ENCODE data around the gene ASCC2.
A peak's percentile ranks its signal among the peaks of the same experiment; 100 is the strongest.
"Not testable (repeated sequence)": the region's sequence is repeated elsewhere in the genome, so short reads cannot be mapped to it uniquely, and the experiment has no call there.

ASCC2 gene

GRCh38 chr22:29782061-29782845 is 55.8 kb downstream of the ASCC2 start:
- DNase-seq, result no peak

GRCh38 chr22:29780748-29781676 is 57.1 kb downstream of the ASCC2 start:
- DNase-seq, result no peak

GRCh38 chr22:29780220-29780619 is 57.9 kb downstream of the ASCC2 start:
- no peak for DNase-seq

- no peak for DNase-seq
These were observed 64.8 kb downstream of the ASCC2 start for GRCh38 chr22:29773233-29773632.

GRCh38 chr22:29772170-29772641 is 65.9 kb downstream of the ASCC2 start:
- no peak for DNase-seq

DNA sequence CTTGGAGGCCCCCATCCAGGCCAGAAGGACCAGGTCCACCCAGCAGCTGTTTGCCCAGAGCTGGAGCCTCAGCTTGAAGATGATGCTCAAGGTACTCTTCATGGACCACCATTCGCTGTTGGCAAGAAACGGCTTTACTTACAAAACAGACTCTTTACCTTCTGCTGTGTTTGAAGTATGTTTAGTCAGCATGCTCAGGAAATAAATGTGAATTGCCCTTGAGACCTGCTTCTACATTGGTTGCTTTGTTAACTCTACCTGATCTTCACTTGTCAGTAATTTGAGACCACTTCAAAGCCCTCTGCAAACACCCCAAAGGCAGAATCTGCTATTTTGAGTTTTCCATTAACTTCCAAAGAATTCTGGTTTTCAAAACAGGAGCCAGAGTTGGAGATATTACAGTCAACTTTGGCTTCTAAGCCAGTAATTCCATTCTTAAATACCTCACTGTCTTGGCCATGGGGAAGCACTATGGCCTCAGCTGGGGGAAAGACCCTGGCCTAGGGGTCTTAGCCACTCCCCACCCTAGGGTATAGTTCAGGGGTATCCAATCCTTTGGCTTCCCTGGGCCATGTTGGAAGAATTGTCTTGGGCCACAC is 68.3 kb downstream of the ASCC2 start:
- DNase-seq, result no peak

GRCh38 chr22:29768052-29768693 is 69.9 kb downstream of the ASCC2 start:
- DNase-seq, result no peak

DNA sequence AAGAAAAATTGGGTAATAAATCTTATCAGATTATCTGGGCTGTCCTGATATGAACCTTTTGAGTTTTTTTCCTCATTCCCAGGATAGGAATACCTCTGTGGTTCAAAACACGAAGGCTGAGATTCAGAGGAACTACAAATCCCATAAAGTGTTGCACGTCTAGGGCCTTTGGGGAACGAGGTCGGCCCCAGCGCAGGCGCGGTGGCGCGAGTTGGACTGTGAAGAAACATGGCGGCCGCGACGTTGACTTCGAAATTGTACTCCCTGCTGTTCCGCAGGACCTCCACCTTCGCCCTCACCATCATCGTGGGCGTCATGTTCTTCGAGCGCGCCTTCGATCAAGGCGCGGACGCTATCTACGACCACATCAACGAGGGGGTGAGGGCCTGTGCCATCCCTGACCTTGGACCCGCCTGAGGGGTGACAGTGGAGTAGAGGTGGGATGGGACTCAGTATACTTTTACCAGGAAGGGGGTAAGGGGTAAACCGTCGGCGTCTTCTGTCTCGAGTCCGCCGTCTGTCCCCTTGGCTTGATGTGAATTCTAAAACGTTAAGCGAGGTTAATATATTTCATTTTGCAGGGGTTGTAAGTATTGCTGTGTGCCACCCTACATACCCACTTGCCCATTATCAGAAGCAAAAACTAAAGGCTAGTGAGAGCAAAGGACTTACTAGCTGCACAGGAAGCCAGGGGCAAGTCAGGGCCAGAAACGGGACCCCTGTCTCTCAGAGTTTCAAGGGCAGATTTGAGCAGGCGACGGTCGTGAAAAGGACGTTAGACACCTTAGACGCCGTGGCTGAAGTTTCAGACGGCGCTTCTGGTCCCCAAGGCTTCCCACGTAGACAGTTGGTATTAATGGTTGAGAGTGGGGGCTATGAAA is 70.7 kb downstream of the ASCC2 start, which contains the start of gene UQCR10:
Gene UQCR10 (plus strand): TSS at position 199 of the 881 bp plus-strand sequence. CDS start 30 bp downstream, at position 229.
- DNase-seq, result peak; percentile 84 to 85

DNA sequence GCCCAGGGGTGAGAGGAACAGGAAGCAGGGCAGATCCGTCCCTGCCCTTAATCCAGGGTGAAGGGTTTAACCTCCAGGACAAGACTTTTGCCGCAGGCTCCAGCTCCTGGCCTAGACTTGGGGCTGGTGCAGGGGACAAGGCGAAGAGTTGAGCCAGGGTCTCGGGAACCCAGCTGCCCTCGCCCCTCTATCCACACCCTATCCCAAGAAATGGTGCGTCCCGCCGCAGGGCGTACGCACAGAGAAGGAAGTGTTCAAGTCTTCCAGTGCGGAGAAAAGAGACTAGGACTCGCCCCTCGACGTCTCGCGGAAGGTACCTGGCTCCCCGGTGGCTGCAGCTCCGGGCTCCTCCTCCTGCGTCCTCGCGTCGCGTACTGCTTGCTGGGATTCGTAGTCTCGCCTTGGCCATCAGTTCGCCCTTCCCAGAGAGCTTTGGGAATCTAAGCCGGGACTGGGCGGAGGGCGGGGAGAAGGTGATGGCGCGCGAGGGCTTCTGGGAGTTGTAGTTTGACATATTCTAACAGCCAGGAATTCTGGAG is 71.4 kb downstream of the ASCC2 start, which contains the start of gene ZMAT5:
Gene ZMAT5 (minus strand): TSS at position 376 of the 539 bp plus-strand sequence. CDS start 18,463 bp downstream, outside the sequence.
- peak; percentile 89 to 94 for DNase-seq

DNA sequence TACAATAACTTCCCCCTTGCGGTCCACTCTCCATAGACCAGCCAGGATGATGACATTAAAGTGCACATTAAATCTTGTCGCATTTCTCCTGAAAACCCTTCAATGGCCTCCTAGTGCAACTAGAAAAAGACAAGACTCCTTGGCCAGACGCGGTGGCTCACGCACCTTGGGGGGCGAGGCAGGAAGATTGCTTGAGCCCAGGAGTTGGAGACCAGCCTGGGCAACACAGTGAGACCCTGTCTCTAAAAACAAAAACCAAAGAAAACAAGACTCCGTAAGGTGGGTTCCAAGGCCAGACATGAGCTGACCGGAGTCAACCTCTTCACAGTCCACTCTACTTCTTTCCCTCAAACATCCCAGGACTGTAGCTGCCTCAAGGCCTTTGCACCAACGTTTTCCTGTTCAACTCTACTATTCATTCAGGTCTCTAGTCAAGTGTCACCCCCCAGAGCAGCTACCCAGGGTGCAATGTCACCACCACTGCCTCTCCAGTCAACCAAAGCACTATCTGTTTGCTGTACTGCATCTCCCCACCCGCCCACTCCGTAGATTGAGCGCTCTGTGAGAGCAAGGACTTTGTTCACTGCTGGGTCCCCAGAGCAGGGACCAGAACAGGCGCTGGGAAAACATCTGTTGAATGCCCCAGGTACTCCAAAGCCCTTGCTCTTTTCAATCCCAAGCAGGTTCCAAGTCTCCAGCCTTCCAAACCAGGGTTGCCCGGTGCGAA is 72.0 kb downstream of the ASCC2 start:
- DNase-seq, result no peak

GRCh38 chr22:29762263-29762662 is 75.8 kb downstream of the ASCC2 start:
- peak; percentile 79 to 91 for DNase-seq

DNA sequence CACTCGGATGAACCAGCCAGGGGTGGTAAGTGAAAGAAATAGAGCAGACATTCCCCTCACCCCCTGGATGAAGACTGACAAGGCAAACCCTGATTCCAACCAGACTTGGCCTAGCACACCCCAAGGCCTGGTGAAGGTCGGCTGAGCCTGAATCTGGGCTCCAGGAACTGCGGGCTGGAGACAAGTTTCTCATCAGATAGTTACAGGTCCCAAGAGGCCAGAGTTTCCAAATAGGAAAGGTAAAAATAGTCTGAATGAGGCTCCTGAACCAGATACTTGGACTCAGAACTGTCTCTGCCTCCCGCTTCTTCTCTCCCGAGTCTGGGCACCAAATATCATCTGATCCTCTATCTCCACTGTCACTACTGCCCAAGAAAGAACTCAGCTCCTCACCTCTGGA is 79.1 kb downstream of the ASCC2 start:
- DNase-seq, result no peak

DNA sequence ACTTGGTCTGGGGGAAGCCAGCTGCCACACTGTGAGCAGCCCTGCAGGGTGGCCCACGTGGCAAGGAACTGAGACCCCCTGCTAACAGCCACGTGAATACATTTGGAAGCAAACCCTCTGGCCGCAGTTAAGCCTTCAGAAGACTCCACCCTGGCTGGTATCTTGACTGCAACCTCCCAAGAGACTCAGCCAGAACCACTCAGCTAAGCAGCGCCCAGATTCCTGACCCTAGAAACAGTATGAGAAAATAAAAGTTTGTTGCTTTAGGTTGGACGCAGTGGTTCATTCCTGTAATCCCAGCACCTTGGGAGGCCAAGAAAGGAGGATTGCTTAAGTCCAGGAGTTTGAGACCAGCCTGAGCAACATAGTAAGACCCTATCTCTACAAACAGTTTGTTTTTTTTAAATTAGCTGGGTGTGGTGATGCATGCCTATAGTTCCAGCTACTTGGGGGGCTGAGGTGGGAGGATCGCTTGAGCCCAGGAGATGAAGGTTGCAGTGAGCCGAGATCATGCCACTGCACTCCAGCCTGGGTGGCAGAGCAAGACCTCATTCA is 79.9 kb downstream of the ASCC2 start:
- no peak for DNase-seq

- no peak for DNase-seq
These were observed 81.0 kb downstream of the ASCC2 start for GRCh38 chr22:29757096-29757495.

DNA sequence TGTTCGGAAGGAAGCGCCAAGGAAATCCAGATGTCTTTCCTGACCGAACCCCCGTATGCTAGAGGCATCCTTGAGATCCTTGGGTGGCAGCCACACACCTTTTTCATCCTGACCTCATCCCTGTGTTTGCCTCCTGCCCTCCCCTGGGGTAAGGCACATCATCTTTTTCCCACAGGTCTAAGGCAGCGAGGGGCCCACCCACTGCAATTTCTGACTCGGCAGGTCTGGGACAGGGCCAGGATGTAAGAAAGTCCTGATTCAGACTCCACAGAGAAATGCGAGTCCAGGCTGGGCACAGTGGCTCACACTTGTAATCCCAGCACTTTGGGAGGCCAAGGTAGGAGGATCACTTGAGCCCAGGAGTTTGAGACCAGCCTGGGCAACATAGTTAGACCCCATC is 81.7 kb downstream of the ASCC2 start:
- DNase-seq, result no peak

DNA sequence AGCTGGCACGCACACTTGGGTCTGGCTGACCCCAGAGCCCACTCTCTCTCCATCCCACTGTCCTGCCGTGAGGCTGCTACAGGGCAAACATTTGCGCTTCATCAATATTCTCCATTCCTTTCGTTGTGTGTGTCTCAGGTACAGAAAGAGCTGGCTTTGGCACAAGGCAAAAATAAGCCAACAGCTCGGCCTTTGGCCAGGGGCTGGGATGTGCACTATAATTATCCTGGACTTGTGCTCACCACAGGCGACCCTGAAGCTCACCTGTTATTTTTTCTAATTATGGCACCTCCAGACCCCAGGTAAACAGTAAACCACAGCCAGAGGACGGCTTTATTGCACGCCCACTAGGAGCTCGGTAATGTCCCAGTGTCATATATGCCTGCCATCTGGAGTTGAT is 82.2 kb downstream of the ASCC2 start:
- peak in 1 of 2 experiments; percentile 33 for DNase-seq

DNA sequence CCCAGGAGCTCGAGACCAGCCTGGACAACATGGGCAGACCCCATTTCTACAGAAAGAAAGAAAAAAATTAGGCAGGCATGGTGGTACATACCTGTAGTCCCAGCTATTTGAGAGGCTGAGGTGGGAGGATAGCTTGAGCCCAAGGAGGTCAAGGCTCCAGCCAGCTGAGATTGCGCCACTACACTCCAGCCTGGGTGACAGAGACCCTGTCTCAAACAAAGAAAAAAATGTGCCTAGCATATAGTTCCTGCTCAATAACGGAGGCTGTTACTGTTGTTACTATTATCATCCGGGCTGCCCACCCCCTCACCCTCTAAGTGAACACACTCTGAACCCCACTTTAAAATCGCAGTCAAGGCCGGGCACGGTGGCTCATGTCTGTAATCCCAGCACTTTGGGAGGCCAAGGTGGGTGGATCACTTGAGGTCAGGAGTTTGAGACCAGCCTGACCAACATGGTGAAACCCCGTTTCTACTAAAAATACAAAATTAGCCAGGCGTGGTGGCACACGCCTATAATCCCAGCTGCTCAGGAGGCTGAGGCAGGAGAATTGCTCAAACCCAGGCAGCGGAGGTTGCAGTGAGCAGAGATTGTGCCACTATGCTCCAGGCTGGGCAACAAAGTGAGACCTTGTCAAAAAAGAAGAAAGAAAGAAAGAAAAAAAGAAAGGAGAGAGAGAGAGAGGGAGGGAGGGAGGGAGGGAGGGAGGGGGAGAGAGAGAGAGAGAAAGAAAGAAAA is 83.2 kb downstream of the ASCC2 start:
- DNase-seq, result not testable (repeated sequence)

- DNase-seq, result no peak
These were observed 84.0 kb downstream of the ASCC2 start for GRCh38 chr22:29753808-29754657.

Data from NCI-H2081 (cell line).